GM19467 (cell line): ENCODE data around the gene PPT2.
"Not testable (repeated sequence)": the region's sequence is repeated elsewhere in the genome, so short reads cannot be mapped to it uniquely, and the experiment has no call there.

ENCODE experiments used
- ATAC-seq: cut with Tn5 transposase; IDR thresholded peaks from one replicate; pipeline ENCODE4 v1.9.1; 2021; ENCODE audit warnings: mild to moderate bottlenecking, moderate library complexity; ENCODE audit not compliant: unreplicated experiment

The PPT2 gene

GRCh38 chr6:32188381-32189068, 34.6 kb downstream of the PPT2 start:
- no peak for ATAC-seq

GRCh38 chr6:32189069-32189741, 35.3 kb downstream of the PPT2 start:
- ATAC-seq: no peak

- no peak for ATAC-seq
These were observed 35.8 kb downstream of the PPT2 start for GRCh38 chr6:32189742-32190053.

GRCh38 chr6:32190054-32190851, 36.3 kb downstream of the PPT2 start, which contains the start of gene PBX2:
Gene PBX2 (minus strand): TSS chr6:32190202. CDS start chr6:32189915, 287 bp downstream.
- peak; percentile 48 for ATAC-seq

- no peak for ATAC-seq
These were observed 37.2 kb downstream of the PPT2 start for GRCh38 chr6:32190911-32191677.

- no peak for ATAC-seq
These were observed 38.0 kb downstream of the PPT2 start for GRCh38 chr6:32191696-32192607.

- no peak for ATAC-seq
These were observed 38.7 kb downstream of the PPT2 start, which contains the start of gene GPSM3 for GRCh38 chr6:32192608-32193039. Gene GPSM3 (minus strand): TSS chr6:32192643. CDS start chr6:32192513, 130 bp downstream.

GRCh38 chr6:32193096-32193495, 39.2 kb downstream of the PPT2 start:
- ATAC-seq: not testable (repeated sequence)

GRCh38 chr6:32194388-32194787, 40.4 kb downstream of the PPT2 start:
- no peak for ATAC-seq

- ATAC-seq: no peak
These were observed 41.1 kb downstream of the PPT2 start for GRCh38 chr6:32194825-32195651.

GRCh38 chr6:32195652-32195901, 41.6 kb downstream of the PPT2 start:
- peak; percentile 65 for ATAC-seq

GRCh38 chr6:32195902-32196681, 42.2 kb downstream of the PPT2 start:
- peak; percentile 80 for ATAC-seq

- ATAC-seq: no peak
These were observed 43.0 kb downstream of the PPT2 start for GRCh38 chr6:32196682-32197616.

- ATAC-seq: no peak
These were observed 44.4 kb downstream of the PPT2 start for GRCh38 chr6:32198345-32198696.

- no peak for ATAC-seq
These were observed 44.9 kb downstream of the PPT2 start for GRCh38 chr6:32198866-32199265.

- ATAC-seq: no peak
These were observed 47.0 kb downstream of the PPT2 start for GRCh38 chr6:32200711-32201475.

GRCh38 chr6:32202186-32202585, 48.2 kb downstream of the PPT2 start:
- no peak for ATAC-seq
